GM12891 (cell line): ENCODE data around the gene RSAD2.

Source experiments
- POLR2A ChIP-seq: IDR thresholded peaks from 2 replicates; pipeline ENCODE4 v1.6.1; 2011; ENCODE audit warnings: low read depth, low read length, control low read depth
- POLR2AphosphoS5 ChIP-seq: IDR thresholded peaks from 2 replicates; pipeline ENCODE4 v1.6.1; 2011; ENCODE audit warnings: low read depth, low read length, control low read depth
- POU2F2 ChIP-seq: IDR thresholded peaks from 2 replicates; pipeline ENCODE4 v1.6.1; 2011; ENCODE audit warnings: low read depth, mild to moderate bottlenecking, control low read depth, low read length, moderate library complexity
- SPI1 ChIP-seq: IDR thresholded peaks from 2 replicates; pipeline ENCODE4 v1.6.1; 2011; ENCODE audit warnings: low read depth, low read length, control low read depth
- TAF1 ChIP-seq: IDR thresholded peaks from 2 replicates; pipeline ENCODE4 v1.6.1; 2011; ENCODE audit warnings: low read depth, low read length, control low read depth

- TF ChIP-seq POLR2A (no peak), POLR2AphosphoS5 (no peak), TAF1 (no peak), SPI1 (no peak), POU2F2 (no peak)
Observed at GRCh38 chr2:6878549-6878948, 972 bp downstream of the RSAD2 start.
